H1 (cell line): Measurements from ENCODE around the gene NEGR1.

Experiments used
- ATF2 ChIP-seq: IDR thresholded peaks from 2 replicates; pipeline ENCODE4 v1.6.1; 2012; ENCODE audit warnings: low read length, inconsistent platforms
- CEBPB ChIP-seq: IDR thresholded peaks from 2 replicates; pipeline ENCODE4 v1.6.1; 2012; ENCODE audit warnings: low read depth, low read length
- CTCF ChIP-seq, 3 experiments: IDR thresholded peaks; 1 replicate in 2 of 3; 2 replicates in 1 of 3; pipeline versions ENCODE4 v1.5.1 to v1.6.1; 2011; ENCODE audit warnings: low read length in 3 of 3, mild to moderate bottlenecking in 3 of 3, inconsistent platforms in 2 of 3, low read depth in 1 of 3, moderate library complexity in 1 of 3; ENCODE audit not compliant: insufficient read depth in 1 of 3; ENCODE audit errors: control extremely low read depth in 1 of 3
- GABPA ChIP-seq: IDR thresholded peaks from 2 replicates; pipeline ENCODE4 v1.6.1; 2011; ENCODE audit warnings: mild to moderate bottlenecking, low read length, moderate library complexity, borderline replicate concordance; ENCODE audit not compliant: insufficient read depth
- KDM1A ChIP-seq: fragments of 200-600, 300-600 bp; sonication (generic); IDR thresholded peaks from 2 replicates; pipeline ENCODE4 v1.7.1; 2016; ENCODE audit warnings: mild to moderate bottlenecking, low read length, borderline replicate concordance
- MAX ChIP-seq: IDR thresholded peaks from 2 replicates; pipeline ENCODE4 v1.6.1; 2012; ENCODE audit warnings: inconsistent platforms
- POLR2AphosphoS5 ChIP-seq: IDR thresholded peaks from 2 replicates; pipeline ENCODE4 v1.6.1; 2011; ENCODE audit warnings: low read depth, low read length
- SP1 ChIP-seq: IDR thresholded peaks from 2 replicates; pipeline ENCODE4 v1.6.1; 2011; ENCODE audit warnings: low read depth, low read length
- YY1 ChIP-seq: IDR thresholded peaks from 2 replicates; pipeline ENCODE4 v1.6.1; 2011; ENCODE audit warnings: low read depth, mild to moderate bottlenecking, low read length

- TF ChIP-seq YY1 (no peak), MAX (no peak), CTCF (IDR thresholded peaks at IDR 0.05; ENCODE audit: control extremely low read depth in 1 of 3, insufficient read depth in 1 of 3, low read depth in 1 of 3, low read length in 3 of 3) (no peak), CEBPB (no peak), ATF2 (no peak), KDM1A (no peak), SP1 (no peak), POLR2AphosphoS5 (no peak), GABPA (no peak)
Observed at GRCh38 chr1:71424536-71424935, 857.8 kb downstream of the NEGR1 start.
